Hindlimb muscle (tissue), 1 donor: ENCODE data around the gene ATP6V1G3. TPM values are rescaled to one million over a fixed set of nuclear protein-coding genes. Genes with fewer than 3 reads are reported as not detected.
"Not testable (repeated sequence)": the region's sequence is repeated elsewhere in the genome, so short reads cannot be mapped to it uniquely, and the experiment has no call there.

Source experiments
- DNase-seq: peaks from one replicate; pipeline ENCODE4 v3.0.0-alpha.2; 2013
- polyA plus RNA-seq: library from polyadenylated mRNA; unstranded; fragments of 120-200 nt; gene quantifications from one replicate; pipeline ENCODE4 v1.2.1, GENCODE V29; 2013; ENCODE audit not compliant: insufficient read length

ATP6V1G3 gene
- polyA plus RNA-seq, 1 donor: not detected

GRCh38 chr1:198542632-198543031, 2.2 kb upstream of the ATP6V1G3 start:
- DNase-seq: no peak

- no peak for DNase-seq
These were observed 1.3 kb upstream of the ATP6V1G3 start for GRCh38 chr1:198541737-198542136.

- no peak for DNase-seq
These were observed 1.7 kb downstream of the ATP6V1G3 start for GRCh38 chr1:198538579-198539364.

- DNase-seq: no peak
These were observed 4.8 kb downstream of the ATP6V1G3 start for GRCh38 chr1:198535631-198536030.

GRCh38 chr1:198534548-198535418, 5.7 kb downstream of the ATP6V1G3 start:
- no peak for DNase-seq

GRCh38 chr1:198531891-198532290, 8.6 kb downstream of the ATP6V1G3 start:
- no peak for DNase-seq

- no peak for DNase-seq
These were observed 9.5 kb downstream of the ATP6V1G3 start for GRCh38 chr1:198530953-198531352.

- DNase-seq: peak; percentile 6
These were observed 11.1 kb downstream of the ATP6V1G3 start for GRCh38 chr1:198529414-198529813.

GRCh38 chr1:198528364-198528763, 12.1 kb downstream of the ATP6V1G3 start:
- no peak for DNase-seq

- no peak for DNase-seq
These were observed 15.9 kb downstream of the ATP6V1G3 start for GRCh38 chr1:198524556-198524955.

- not testable (repeated sequence) for DNase-seq
These were observed 16.4 kb downstream of the ATP6V1G3 start for GRCh38 chr1:198524127-198524526.

GRCh38 chr1:198523182-198523950, 17.1 kb downstream of the ATP6V1G3 start:
- DNase-seq: no peak

GRCh38 chr1:198520524-198521254, 19.8 kb downstream of the ATP6V1G3 start:
- DNase-seq: no peak

- DNase-seq: no peak
These were observed 20.6 kb downstream of the ATP6V1G3 start for GRCh38 chr1:198519639-198520501.

GRCh38 chr1:198517623-198518199, 22.8 kb downstream of the ATP6V1G3 start:
- DNase-seq: no peak

- DNase-seq: no peak
These were observed 40.4 kb downstream of the ATP6V1G3 start for GRCh38 chr1:198500096-198500495.

GRCh38 chr1:198499588-198499987, 40.9 kb downstream of the ATP6V1G3 start:
- no peak for DNase-seq

- no peak for DNase-seq
These were observed 41.6 kb downstream of the ATP6V1G3 start for GRCh38 chr1:198498881-198499280.

- DNase-seq: no peak
These were observed 42.4 kb downstream of the ATP6V1G3 start for GRCh38 chr1:198498103-198498385.

- DNase-seq: no peak
These were observed 43.0 kb downstream of the ATP6V1G3 start for GRCh38 chr1:198497326-198498102.
